Adrenal gland (tissue), 12 donors: Measurements from ENCODE around the gene CLASP1. TPM values are rescaled to one million over a fixed set of nuclear protein-coding genes. Genes with fewer than 3 reads are reported as not detected.
A peak's percentile ranks its signal among the peaks of the same experiment; 100 is the strongest.
"Not testable (repeated sequence)": the region's sequence is repeated elsewhere in the genome, so short reads cannot be mapped to it uniquely, and the experiment has no call there.

Experiments used
- DNase-seq, 7 donors: peaks; one replicate each; pipeline ENCODE4 v3.0.0-alpha.2; 2019 to 2020
- H3K27ac ChIP-seq, 5 donors: fragments of 200-600 bp; sonication (generic) in 4 of 5; 1 replicate in 3 of 5; 2 replicates in 2 of 5; pipeline versions ENCODE4 v1.5.1 to v1.8.0; 2016 to 2020; ENCODE audit warnings: mild to moderate bottlenecking in 1 of 5
- H3K27me3 ChIP-seq: fragments of 200-600 bp; 2 replicates; pipeline ENCODE4 v1.8.0; 2021
- H3K36me3 ChIP-seq, 2 donors: fragments of 200-600 bp; replicated peaks in 1 of 2; 1 replicate in 1 of 2; 2 replicates in 1 of 2; pipeline versions ENCODE4 v1.5.1 to v1.8.0; 2018 to 2022
- H3K4me1 ChIP-seq, 2 donors: fragments of 200-600 bp; replicated peaks in 1 of 2; 1 replicate in 1 of 2; 2 replicates in 1 of 2; pipeline versions ENCODE4 v1.5.1 to v1.8.0; 2018 to 2021
- H3K4me3 ChIP-seq, 4 donors: fragments of 200-600 bp; sonication (generic) in 3 of 4; one replicate each; pipeline ENCODE4 v1.5.1; 2016 to 2018
- H3K9me3 ChIP-seq, 3 donors: fragments of 200-600 bp; sonication (generic) in 1 of 3; replicated peaks in 1 of 3; 1 replicate in 2 of 3; 2 replicates in 1 of 3; pipeline versions ENCODE4 v1.5.1 to v1.8.0; 2016 to 2021
- CTCF ChIP-seq, 6 experiments: fragments of 450-650 bp in 4 of 6; fragments of 200-600 bp in 2 of 6; sonication (generic) in 1 of 6; IDR thresholded peaks; 1 replicate in 5 of 6; 2 replicates in 1 of 6; pipeline versions ENCODE4 v1.5.1 to v1.8.0; 2016 to 2021; ENCODE audit warnings: antibody characterized with exemption in 6 of 6, mild to moderate bottlenecking in 2 of 6, moderate library complexity in 1 of 6
- POLR2A ChIP-seq, 2 donors: fragments of 450-650 bp; IDR thresholded peaks; one replicate each; pipeline ENCODE4 v1.6.1; 2017; ENCODE audit warnings: antibody characterized with exemption in 2 of 2, mild to moderate bottlenecking in 2 of 2, moderate library complexity in 1 of 2
- WGBS, 4 donors: extraction: QIAGEN DNeasy Blood & Tissue Kit in 2 of 4; methylation state at CpG; one replicate each; pipeline versions ENCODE4 v1.1.5 to v1.1.7; 2013 to 2017; 5-methylcytosine and 5-hydroxymethylcytosine counted together
- intact Hi-C, 2 donors: fragments of 100-400 bp; cut with DNase I; formaldehyde crosslinking; loops; one replicate each; pipeline versions ENCODE4 v1.14.1 to v1.15.0; 2022 to 2023
- polyA plus RNA-seq, 3 donors: library from polyadenylated mRNA; stranded (reverse); fragments of 200-250 nt in 2 of 3; fragments of 350-450 nt in 1 of 3; fragmentation: Illumina TruSeq in 1 of 3; extraction: RNeasy Lipid Tissue Mini Kit (QIAGEN cat#74804) in 1 of 3; gene quantifications; one replicate each; pipeline ENCODE4 v1.2.3, GENCODE V29; 2013 to 2014
- total RNA-seq, 9 donors: library from RNA; depleted of rRNA in 4 of 9; stranded (reverse); fragments of >200 nt in 4 of 9; fragments of 120-200 nt in 1 of 9; fragmentation: NEBNext Ultra II Directional in 1 of 9; extraction: Animal tissue kit (Norgen Biotek cat#: 25700) in 1 of 9; gene quantifications; one replicate each; pipeline versions ENCODE4 v1.1.0 to v1.2.4, GENCODE V29; 2013 to 2023
- donor health status: healthy with polysubstance abuse.
- donor health status: Bipolar disorder and iron deficiency.
- donor health status: DM: yes; HTN: yes; CAD: no.
- donor health status: DM: no; HTN: no; CAD: no.
- donor health status: DM: no; HTN: no; CAD: no.
- donor health status: DM: yes; HTN: yes; CAD: no.

Gene CLASP1
- total and polyA plus RNA-seq, 12 donors, result 14.9 to 66.1 (median 53.4) TPM

- intact Hi-C loops, result no loop called here
- H3K36me3 ChIP-seq, result no peaks in the 10 kb centered on the region
- H3K9me3 ChIP-seq, result no peaks in the 10 kb centered on the region
- no peak for DNase-seq
- H3K4me1 ChIP-seq, result no peaks in the 10 kb centered on the region
- no peak overlapping the region for H3K27ac ChIP-seq
- no peak overlapping the region for H3K4me3 ChIP-seq
- TF ChIP-seq CTCF (IDR thresholded peaks at IDR 0.05) (no peak), POLR2A (IDR thresholded peaks at IDR 0.05) (no peak)
- no peaks in the 10 kb centered on the region for H3K27me3 ChIP-seq
These were observed 339.9 kb downstream of the CLASP1 start for GRCh38 chr2:121309323-121309722.

- no peak overlapping the region for H3K27ac ChIP-seq
- H3K27me3 ChIP-seq, result peaks cover under 1% of the 10 kb centered on the region
- no peak for TF ChIP-seq POLR2A (IDR thresholded peaks at IDR 0.05)
- H3K4me1 ChIP-seq, result peaks cover 0 to 5% of the 10 kb centered on the region in 2 donors
- H3K4me3 ChIP-seq, result no peak overlapping the region
- intact Hi-C loops, result no loop called here
- H3K36me3 ChIP-seq, result no peaks in the 10 kb centered on the region
- H3K9me3 ChIP-seq, result no peaks in the 10 kb centered on the region
- DNase-seq, result no peak
- WGBS, 4 donors, result 75 to 93% (median 88%) methylated on average over 2 of the region's 2 CpGs
These were observed 342.2 kb downstream of the CLASP1 start for GRCh38 chr2:121307048-121307447.

- WGBS, 4 donors, result 69 to 88% (median 78%) methylated on average over 2 of the region's 2 CpGs
- TF ChIP-seq CTCF (IDR thresholded peaks at IDR 0.05) (no peak), POLR2A (IDR thresholded peaks at IDR 0.05) (no peak)
- H3K27ac ChIP-seq, result no peak overlapping the region
- no peak overlapping the region for H3K4me3 ChIP-seq
- no peaks in the 10 kb centered on the region for H3K36me3 ChIP-seq
- peak in 1 of 7 donors; percentile 2 for DNase-seq
- H3K4me1 ChIP-seq, result peaks cover 0 to 5% of the 10 kb centered on the region in 2 donors
- intact Hi-C loops, result no loop called here
- peaks cover 7% of the 10 kb centered on the region for H3K27me3 ChIP-seq
- H3K9me3 ChIP-seq, result no peaks in the 10 kb centered on the region
These were observed 344.3 kb downstream of the CLASP1 start for GRCh38 chr2:121304941-121305340.

GRCh38 chr2:121303531-121304263 lies 345.6 kb downstream of the CLASP1 start:
- Histone ChIP-seq H3K9me3 (no peaks in the 10 kb centered on the region), H3K4me1 (peaks cover 0 to 5% of the 10 kb centered on the region in 2 donors), H3K4me3 (no peak overlapping the region), H3K27me3 (peaks cover 7% of the 10 kb centered on the region), H3K36me3 (no peaks in the 10 kb centered on the region), H3K27ac (no peak overlapping the region)
- intact Hi-C loops, result no loop called here
- no peak for TF ChIP-seq CTCF (IDR thresholded peaks at IDR 0.05)
- no peak for TF ChIP-seq POLR2A (IDR thresholded peaks at IDR 0.05)
- 12 to 26% (median 15%) methylated on average over 2 of the region's 2 CpGs for WGBS, 4 donors
- DNase-seq, result peak in 4 of 7 donors; percentile 13 to 43 (median 26)

GRCh38 chr2:121301190-121301589 lies 348.1 kb downstream of the CLASP1 start:
- H3K9me3 ChIP-seq, H3K27ac ChIP-seq, H3K4me3 ChIP-seq, intact Hi-C loops, H3K27me3 ChIP-seq, H3K36me3 ChIP-seq, H3K4me1 ChIP-seq: not testable (repeated sequence)
- peak in 1 of 7 donors; percentile 5 for DNase-seq
